Measurements from ENCODE around the gene RAD9A. TPM values are rescaled to one million over a fixed set of nuclear protein-coding genes. Genes with fewer than 3 reads are reported as not detected.

The RAD9A gene
- total and polyA plus RNA-seq, 2 of the 4 experiments (the other 2 are of a cell fraction) = 2.0 to 10.3 TPM

DNA sequence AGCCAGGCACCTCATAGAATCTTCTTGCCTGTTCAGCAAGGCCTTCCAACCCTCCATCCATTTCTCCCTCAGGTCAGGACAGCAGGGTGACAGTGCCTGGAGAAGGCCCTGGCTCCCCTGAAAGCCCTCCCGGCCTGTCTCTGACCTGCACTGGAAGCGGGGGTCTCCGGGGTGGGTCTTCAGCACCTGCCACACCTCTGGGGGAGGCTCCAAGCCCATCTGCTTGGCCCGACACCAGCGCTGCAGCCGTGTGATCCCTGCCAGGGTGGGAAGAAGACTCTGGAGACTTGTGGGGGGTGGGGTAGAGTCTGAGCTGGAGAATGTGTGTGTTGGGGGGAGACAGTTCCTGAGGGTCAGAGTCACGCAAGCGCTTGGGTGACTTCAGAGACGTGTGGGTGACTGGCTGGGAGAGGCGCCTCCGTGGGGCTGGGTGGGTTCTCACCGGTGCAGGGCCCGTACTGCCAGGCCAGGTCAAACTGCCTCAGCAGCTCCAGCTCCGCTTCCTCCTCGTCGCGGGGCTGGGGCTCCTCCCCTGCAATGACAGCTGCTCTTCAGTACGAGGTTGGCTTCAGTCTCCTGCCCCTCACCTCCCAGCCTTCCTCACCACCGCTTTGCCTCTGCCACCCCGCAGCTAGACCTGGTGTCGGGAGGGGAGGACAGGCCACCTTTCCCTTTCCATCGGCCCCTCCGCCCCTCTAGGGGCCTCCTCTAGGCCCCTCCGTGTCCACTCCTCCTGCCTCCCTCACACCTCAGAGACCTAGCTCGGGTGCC, 39.1 kb upstream of the RAD9A start:
- ATAC-seq (ENCODE audit: low read depth) = no peak; the same call in 1 of the 2 replicates
- 12% methylated on average over 16 of the region's 25 CpGs; no CpG with 5 or more reads in 1 of the 2 experiments for WGBS, 2 experiments (ENCODE audit: extremely low coverage in 2 of 2, insufficient read length in 1 of 2)

More for the DNA sequence above, 39.1 kb upstream of the RAD9A start:
- Histone ChIP-seq H3K18ac (ENCODE audit: low read depth, low read length) (peak overlapping the region; percentile 13), H2BK120ac (ENCODE audit: low read depth, low read length) (peak overlapping the region; percentile 85), H2BK20ac (ENCODE audit: low read depth, low read length) (no peak overlapping the region), H3K79me1 (ENCODE audit: low read depth in 1 of 2, low read length in 2 of 2) (peaks cover 7 to 49% of the 10 kb centered on the region in 2 experiments; a peak in 3 of 4 replicates), H2BK15ac (ENCODE audit: low read depth, low read length) (peak overlapping the region; percentile 89; the same call in 2 of the 3 replicates), H3K9me1 (ENCODE audit: insufficient read depth, low read length) (peaks cover 16% of the 10 kb centered on the region), H3K27me3 (ENCODE audit: control insufficient read depth, insufficient read depth, low read length) (no peaks in the 10 kb centered on the region), H3K4me3 (ENCODE audit: insufficient read depth, low read depth, low read length) (peak overlapping the region; percentile 53), H4K8ac (ENCODE audit: low read depth in 2 of 2, low read length in 2 of 2) (peak overlapping the region; percentile 52 to 86), H3K36me3 (ENCODE audit: control insufficient read depth, insufficient read depth, low read length) (peaks cover 3% of the 10 kb centered on the region; the same call in 1 of the 2 replicates), H4K5ac (ENCODE audit: low read depth, low read length) (peak overlapping the region; percentile 13), H3K4me1 (ENCODE audit: control insufficient read depth, insufficient read depth, low read length) (peaks cover 37% of the 10 kb centered on the region), H2BK5ac (ENCODE audit: low read depth, low read length, poor library complexity, severe bottlenecking) (peak overlapping the region; percentile 92), H2AFZ (replicated peaks; ENCODE audit: low read length, poor library complexity) (peak overlapping the region; percentile 93), H3K14ac (replicated peaks; ENCODE audit: low read depth, low read length) (peak overlapping the region; percentile 95), H4K91ac (ENCODE audit: insufficient read depth, low read depth, low read length) (peak overlapping the region; percentile 92), H3K4me2 (ENCODE audit: low read depth, low read length) (peak overlapping the region; percentile 88), H3K23ac (ENCODE audit: low read depth, low read length) (peak overlapping the region; percentile 97), H2AK9ac (replicated peaks; ENCODE audit: low read depth, low read length, poor library complexity) (peak overlapping the region; percentile 99), H3K27ac (ENCODE audit: insufficient read depth, low read length) (peak overlapping the region; percentile 90), H3K56ac (ENCODE audit: extremely low read depth, insufficient read depth, low read length) (peak overlapping the region; percentile 95), H3K4ac (ENCODE audit: low read depth, low read length) (peak overlapping the region; percentile 97), H3K9me3 (ENCODE audit: control insufficient read depth, insufficient read depth, low read length) (no peaks in the 10 kb centered on the region), H4K20me1 (ENCODE audit: insufficient read depth, low read length) (peaks cover 6% of the 10 kb centered on the region), H3K9ac (ENCODE audit: low read depth, low read length) (peak overlapping the region; percentile 94), H2AK5ac (ENCODE audit: low read depth, low read length) (peak overlapping the region; percentile 99)
- intact Hi-C loops (cut with micrococcal nuclease) = no loop called here
- TSS peak; percentile 78 for BruUV-seq (replicated peaks)
- no peak for DNase-seq
- ChIA-PET POLR2A (ENCODE audit: unreplicated experiment) (interaction anchor here (0.6 to 1.5 kb wide), 5 partner anchors 17 to 86 kb away, joined by 3 to 21 read pairs (median 9); partner anchors contain the start of gene GRK2), CTCF (interaction anchor here (2.2 to 10.1 kb wide), 2 partner anchors 18 to 27 kb away, joined by 11 to 128 read pairs; no protein-coding TSS in a partner anchor)
- TF ChIP-seq CTCF (conservative IDR thresholded peaks at IDR 0.05; ENCODE audit: low read depth, low read length) (no peak), POLR2A (IDR thresholded peaks at IDR 0.05; ENCODE audit: low read depth, low read length) (peak; percentile 79)
- in situ Hi-C loops (cut with MboI; ENCODE audit: low sequenced_read_pairs) = no loop called here
- dilution Hi-C loops (cut with HindIII; ENCODE audit: low sequenced_read_pairs, unreplicated experiment) = no loop called here
